GM19463 (cell line): ENCODE measurements around the gene TMEM11.
"Not testable (repeated sequence)": the region's sequence is repeated elsewhere in the genome, so short reads cannot be mapped to it uniquely, and the experiment has no call there.

ENCODE experiments used
- ATAC-seq: cut with Tn5 transposase; IDR thresholded peaks from one replicate; pipeline ENCODE4 v1.9.1; 2021; ENCODE audit warnings: mild to moderate bottlenecking, moderate library complexity; ENCODE audit not compliant: unreplicated experiment

The TMEM11 gene

GRCh38 chr17:21212826-21213637, 929 bp downstream of the TMEM11 start:
- ATAC-seq = no peak

GRCh38 chr17:21211825-21212479, 2.0 kb downstream of the TMEM11 start:
- no peak for ATAC-seq

GRCh38 chr17:21210411-21211076, 3.4 kb downstream of the TMEM11 start:
- no peak for ATAC-seq

GRCh38 chr17:21209511-21210175, 4.3 kb downstream of the TMEM11 start:
- ATAC-seq = no peak

GRCh38 chr17:21208352-21208751, 5.6 kb downstream of the TMEM11 start:
- no peak for ATAC-seq

GRCh38 chr17:21204935-21205334, 9.0 kb downstream of the TMEM11 start:
- no peak for ATAC-seq

- no peak for ATAC-seq
Observed at GRCh38 chr17:21202512-21202911, 11.4 kb downstream of the TMEM11 start.

GRCh38 chr17:21201874-21202273, 12.1 kb downstream of the TMEM11 start:
- ATAC-seq = no peak

GRCh38 chr17:21201298-21201595, 12.7 kb downstream of the TMEM11 start:
- ATAC-seq = no peak

- ATAC-seq = no peak
Observed at GRCh38 chr17:21200590-21201297, 13.2 kb downstream of the TMEM11 start.

GRCh38 chr17:21199856-21200255, 14.1 kb downstream of the TMEM11 start:
- ATAC-seq = no peak

- ATAC-seq = no peak
Observed at GRCh38 chr17:21199311-21199710, 14.7 kb downstream of the TMEM11 start.

- ATAC-seq = no peak
Observed at GRCh38 chr17:21198411-21198810, 15.6 kb downstream of the TMEM11 start.

GRCh38 chr17:21196126-21196525, 17.8 kb downstream of the TMEM11 start:
- no peak for ATAC-seq

GRCh38 chr17:21194703-21195102, 19.3 kb downstream of the TMEM11 start:
- no peak for ATAC-seq

- ATAC-seq = no peak
Observed at GRCh38 chr17:21194226-21194625, 19.7 kb downstream of the TMEM11 start.

- ATAC-seq = no peak
Observed at GRCh38 chr17:21193031-21193430, 20.9 kb downstream of the TMEM11 start.

- not testable (repeated sequence) for ATAC-seq
Observed at GRCh38 chr17:21192414-21192813, 21.5 kb downstream of the TMEM11 start.

GRCh38 chr17:21191698-21192097, 22.3 kb downstream of the TMEM11 start:
- no peak for ATAC-seq

- ATAC-seq = no peak
Observed at GRCh38 chr17:21190078-21190477, 23.9 kb downstream of the TMEM11 start.

GRCh38 chr17:21189361-21189760, 24.6 kb downstream of the TMEM11 start:
- no peak for ATAC-seq
